ENCODE data around the gene SMIM1. TPM values are rescaled to one million over a fixed set of nuclear protein-coding genes. Genes with fewer than 3 reads are reported as not detected.

Gene SMIM1
- total and polyA plus RNA-seq, 2 donors from 2014 or later = 7.0 to 49.5 TPM

DNA sequence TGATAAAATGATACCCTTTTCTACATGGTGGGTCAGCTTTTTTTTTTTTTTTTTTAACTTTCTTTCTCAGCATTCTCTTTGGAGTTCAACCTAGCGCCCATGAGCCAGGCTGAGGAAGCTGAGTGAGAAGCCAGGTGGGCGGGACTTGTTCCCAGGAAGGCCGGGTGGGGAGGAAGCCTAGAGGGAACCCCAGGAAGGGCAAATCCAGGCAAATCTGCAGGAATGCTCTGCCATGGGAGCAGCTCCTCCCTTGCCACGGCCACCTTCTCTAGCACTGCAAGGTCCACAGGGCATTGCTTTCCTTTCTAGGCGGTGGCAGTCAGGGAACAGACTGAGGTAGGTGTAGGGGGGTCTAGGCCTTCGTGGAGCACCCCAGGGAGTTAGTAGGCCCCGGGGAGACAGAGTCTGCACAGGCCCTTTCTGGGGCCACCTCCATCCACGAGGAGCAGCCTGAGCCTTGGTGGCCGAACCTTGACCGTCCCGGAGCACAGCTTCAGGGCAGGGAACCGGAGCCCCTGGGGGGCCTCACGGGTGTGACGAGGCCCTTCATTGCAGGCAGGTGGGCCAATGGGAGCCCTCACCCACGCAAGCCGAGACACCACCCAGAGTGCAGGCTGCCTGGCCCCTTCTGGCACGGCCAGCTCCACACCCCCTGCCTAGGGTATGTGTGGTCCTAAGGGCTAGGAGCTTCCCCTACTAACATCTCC lies 38.5 kb upstream of the SMIM1 start:
- H3K36me3 ChIP-seq (ENCODE audit: control insufficient read depth in 2 of 3, insufficient read depth in 3 of 3, low read length in 3 of 3) = peaks cover 2 to 9% (median 2%) of the 10 kb centered on the region in 3 donors
- H3K27me3 ChIP-seq (ENCODE audit: control insufficient read depth, insufficient read depth, low read length) = no peaks in the 10 kb centered on the region
- no peaks in the 10 kb centered on the region for H3K9me3 ChIP-seq (ENCODE audit: control insufficient read depth in 2 of 3, insufficient read depth in 1 of 3, low read length in 3 of 3)
- H3K4me1 ChIP-seq (ENCODE audit: control insufficient read depth in 2 of 3, insufficient read depth in 2 of 3, low read depth in 1 of 3, low read length in 3 of 3) = no peaks in the 10 kb centered on the region
- FAIRE-seq (no peak), DNase-seq (no peak)
- TF ChIP-seq, protein P1, sequence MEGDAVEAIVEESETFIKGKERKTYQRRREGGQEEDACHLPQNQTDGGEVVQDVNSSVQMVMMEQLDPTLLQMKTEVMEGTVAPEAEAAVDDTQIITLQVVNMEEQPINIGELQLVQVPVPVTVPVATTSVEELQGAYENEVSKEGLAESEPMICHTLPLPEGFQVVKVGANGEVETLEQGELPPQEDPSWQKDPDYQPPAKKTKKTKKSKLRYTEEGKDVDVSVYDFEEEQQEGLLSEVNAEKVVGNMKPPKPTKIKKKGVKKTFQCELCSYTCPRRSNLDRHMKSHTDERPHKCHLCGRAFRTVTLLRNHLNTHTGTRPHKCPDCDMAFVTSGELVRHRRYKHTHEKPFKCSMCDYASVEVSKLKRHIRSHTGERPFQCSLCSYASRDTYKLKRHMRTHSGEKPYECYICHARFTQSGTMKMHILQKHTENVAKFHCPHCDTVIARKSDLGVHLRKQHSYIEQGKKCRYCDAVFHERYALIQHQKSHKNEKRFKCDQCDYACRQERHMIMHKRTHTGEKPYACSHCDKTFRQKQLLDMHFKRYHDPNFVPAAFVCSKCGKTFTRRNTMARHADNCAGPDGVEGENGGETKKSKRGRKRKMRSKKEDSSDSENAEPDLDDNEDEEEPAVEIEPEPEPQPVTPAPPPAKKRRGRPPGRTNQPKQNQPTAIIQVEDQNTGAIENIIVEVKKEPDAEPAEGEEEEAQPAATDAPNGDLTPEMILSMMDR (IDR thresholded peaks at IDR 0.05; ENCODE audit: borderline replicate concordance, extremely low read depth, insufficient read depth) = no peak
- intact Hi-C loops (cut with DNase I) = no loop called here
- H3K9ac ChIP-seq (ENCODE audit: low read length in 3 of 3) = no peak overlapping the region
- no peak overlapping the region for H3K27ac ChIP-seq (ENCODE audit: low read depth in 2 of 2, low read length in 2 of 2)
- H3K4me3 ChIP-seq (ENCODE audit: low read length in 3 of 3) = no peak overlapping the region

DNA sequence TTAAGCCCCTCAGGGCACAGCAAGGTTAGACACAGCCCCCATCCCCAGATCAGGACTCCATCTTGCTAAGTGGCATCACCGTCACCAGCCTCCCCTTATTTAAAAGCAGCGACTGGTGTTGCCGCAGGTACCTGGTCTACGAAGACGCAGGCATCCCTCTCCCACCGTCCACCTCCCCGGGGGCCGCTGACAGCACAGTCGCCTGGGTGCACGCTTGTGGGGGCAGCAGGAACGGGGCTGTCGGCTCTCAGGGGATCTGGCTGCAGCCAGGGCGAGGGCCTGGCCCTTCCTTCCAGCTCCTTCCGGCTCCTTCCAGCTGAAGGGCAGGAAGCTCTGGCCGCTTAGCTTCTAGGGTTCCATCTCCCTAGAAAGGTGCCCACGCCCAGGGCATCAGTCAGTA lies 37.9 kb upstream of the SMIM1 start:
- no peak for FAIRE-seq
- peaks cover 2 to 14% (median 2%) of the 10 kb centered on the region in 3 donors for H3K36me3 ChIP-seq (ENCODE audit: control insufficient read depth in 2 of 3, insufficient read depth in 3 of 3, low read length in 3 of 3)
- H3K9ac ChIP-seq (ENCODE audit: low read length in 3 of 3) = no peak overlapping the region
- no peak overlapping the region for H3K4me3 ChIP-seq (ENCODE audit: low read length in 3 of 3)
- no peaks in the 10 kb centered on the region for H3K27me3 ChIP-seq (ENCODE audit: control insufficient read depth, insufficient read depth, low read length)
- peak in 1 of 5 donors; percentile 69 for DNase-seq
- no peaks in the 10 kb centered on the region for H3K9me3 ChIP-seq (ENCODE audit: control insufficient read depth in 2 of 3, insufficient read depth in 1 of 3, low read length in 3 of 3)
- no peak overlapping the region for H3K27ac ChIP-seq (ENCODE audit: low read depth in 2 of 2, low read length in 2 of 2)
- intact Hi-C loops (cut with DNase I) = no loop called here
- no peaks in the 10 kb centered on the region for H3K4me1 ChIP-seq (ENCODE audit: control insufficient read depth in 2 of 3, insufficient read depth in 2 of 3, low read depth in 1 of 3, low read length in 3 of 3)
- TF ChIP-seq, protein P1 (IDR thresholded peaks at IDR 0.05; ENCODE audit: borderline replicate concordance, extremely low read depth, insufficient read depth) = no peak

DNA sequence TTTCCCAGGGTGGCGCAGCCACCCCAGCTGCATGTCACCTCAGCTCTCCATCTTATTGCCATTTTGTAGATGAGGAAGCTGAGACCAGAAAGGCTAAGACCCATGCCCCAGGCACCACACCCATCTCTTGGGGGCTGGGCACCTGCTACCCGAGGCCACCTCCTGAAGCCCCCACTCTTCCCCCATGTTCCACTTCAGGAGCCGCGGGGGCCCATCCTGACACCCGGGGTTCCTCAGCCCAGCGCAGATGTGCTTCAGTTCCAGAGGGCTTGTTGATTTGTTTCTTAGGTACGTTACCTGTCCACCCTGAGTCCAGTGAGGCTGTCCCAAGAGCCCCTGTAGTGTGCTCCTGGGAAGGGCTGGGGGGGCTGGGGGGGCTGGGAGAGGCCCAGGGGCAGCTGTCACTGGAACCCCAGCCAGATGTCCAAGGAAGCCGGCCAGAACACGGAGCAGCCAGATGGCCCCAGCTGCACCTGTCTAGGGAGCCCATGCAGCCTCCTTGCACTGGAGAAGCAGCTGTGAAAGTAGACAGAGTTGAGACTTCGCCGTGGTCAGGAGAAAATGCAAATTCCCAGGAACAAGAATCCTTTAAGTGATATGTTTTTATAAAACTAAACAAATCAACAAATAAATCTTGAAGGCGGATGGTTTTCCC lies 37.4 kb upstream of the SMIM1 start:
- intact Hi-C loops (cut with DNase I) = no loop called here
- no peak for FAIRE-seq
- no peak for DNase-seq
- Histone ChIP-seq H3K9me3 (ENCODE audit: control insufficient read depth in 2 of 3, insufficient read depth in 1 of 3, low read length in 3 of 3) (no peaks in the 10 kb centered on the region), H3K9ac (ENCODE audit: low read length in 3 of 3) (no peak overlapping the region), H3K27me3 (ENCODE audit: control insufficient read depth, insufficient read depth, low read length) (no peaks in the 10 kb centered on the region), H3K36me3 (ENCODE audit: control insufficient read depth in 2 of 3, insufficient read depth in 3 of 3, low read length in 3 of 3) (peaks cover 2 to 19% (median 5%) of the 10 kb centered on the region in 3 donors), H3K27ac (ENCODE audit: low read depth in 2 of 2, low read length in 2 of 2) (no peak overlapping the region), H3K4me3 (ENCODE audit: low read length in 3 of 3) (no peak overlapping the region), H3K4me1 (ENCODE audit: control insufficient read depth in 2 of 3, insufficient read depth in 2 of 3, low read depth in 1 of 3, low read length in 3 of 3) (no peaks in the 10 kb centered on the region)
- TF ChIP-seq, protein P1 (IDR thresholded peaks at IDR 0.05; ENCODE audit: borderline replicate concordance, extremely low read depth, insufficient read depth) = no peak
